H9 (cell line): ENCODE measurements around the gene PHF20. TPM values are rescaled to one million over a fixed set of nuclear protein-coding genes. Genes with fewer than 3 reads are reported as not detected.
"Not testable (repeated sequence)": the region's sequence is repeated elsewhere in the genome, so short reads cannot be mapped to it uniquely, and the experiment has no call there.

Experiments used
- DNase-seq: peaks from one replicate; pipeline ENCODE4 v3.0.0-alpha.2; 2017
- H2AFZ ChIP-seq: one replicate; pipeline ENCODE4 v1.6.1; 2013; ENCODE audit warnings: mild to moderate bottlenecking, low read length, control low read depth, moderate library complexity
- H2AK5ac ChIP-seq: 2 replicates; pipeline ENCODE4 v1.6.1; 2013; ENCODE audit warnings: low read length, control low read depth, mixed read lengths; ENCODE audit not compliant: insufficient read length
- H2BK120ac ChIP-seq: one replicate; pipeline ENCODE4 v1.6.1; 2013; ENCODE audit warnings: low read depth, mild to moderate bottlenecking, low read length, control low read depth, inconsistent platforms; ENCODE audit not compliant: poor library complexity, severe bottlenecking
- H2BK12ac ChIP-seq: 2 replicates; pipeline ENCODE4 v1.6.1; 2013; ENCODE audit warnings: low read length, control low read depth, mixed read lengths, low read depth; ENCODE audit not compliant: insufficient read length
- H2BK15ac ChIP-seq: 2 replicates; pipeline ENCODE4 v1.6.1; 2013; ENCODE audit warnings: low read depth, low read length, control low read depth
- H2BK20ac ChIP-seq: one replicate; pipeline ENCODE4 v1.6.1; 2013; ENCODE audit warnings: low read depth, mild to moderate bottlenecking, low read length, control low read depth, inconsistent platforms; ENCODE audit not compliant: poor library complexity, severe bottlenecking
- H2BK5ac ChIP-seq: 2 replicates; pipeline ENCODE4 v1.6.1; 2013; ENCODE audit warnings: low read length, control low read depth, mixed read lengths; ENCODE audit not compliant: insufficient read length
- H3K14ac ChIP-seq: 2 replicates; pipeline ENCODE4 v1.6.1; 2013; ENCODE audit warnings: low read length, control low read depth; ENCODE audit not compliant: insufficient read depth
- H3K18ac ChIP-seq: 2 replicates; pipeline ENCODE4 v1.6.1; 2013; ENCODE audit warnings: low read depth, mild to moderate bottlenecking, mixed read lengths, low read length, control low read depth; ENCODE audit not compliant: insufficient read length
- H3K23ac ChIP-seq: 2 replicates; pipeline ENCODE4 v1.6.1; 2013; ENCODE audit warnings: low read length, control low read depth, mixed read lengths, low read depth; ENCODE audit not compliant: insufficient read length
- H3K23me2 ChIP-seq: 2 replicates; pipeline ENCODE4 v1.6.1; 2013; ENCODE audit warnings: low read depth, mild to moderate bottlenecking, mixed read lengths, low read length, control low read depth; ENCODE audit not compliant: insufficient read length, poor library complexity, severe bottlenecking
- H3K27ac ChIP-seq: 2 replicates; pipeline ENCODE4 v1.5.1; 2013; ENCODE audit warnings: low read length, control low read depth, mixed read lengths, low read depth; ENCODE audit not compliant: insufficient read length
- H3K27me3 ChIP-seq: 2 replicates; pipeline ENCODE4 v1.6.1; 2013; ENCODE audit warnings: low read length, control low read depth, inconsistent platforms; ENCODE audit not compliant: insufficient read depth
- H3K4ac ChIP-seq: 2 replicates; pipeline ENCODE4 v1.6.1; 2013; ENCODE audit warnings: low read depth, mild to moderate bottlenecking, control low read depth, inconsistent platforms, low read length, moderate library complexity
- H3K4me1 ChIP-seq: 2 replicates; pipeline ENCODE4 v1.6.1; 2013; ENCODE audit warnings: low read length, control low read depth, inconsistent platforms; ENCODE audit not compliant: insufficient read depth
- H3K4me2 ChIP-seq: 2 replicates; pipeline ENCODE4 v1.6.1; 2013; ENCODE audit warnings: low read length, control low read depth, mixed read lengths; ENCODE audit not compliant: insufficient read length, insufficient read depth
- H3K56ac ChIP-seq: 2 replicates; pipeline ENCODE4 v1.6.1; 2013; ENCODE audit warnings: low read depth, mild to moderate bottlenecking, mixed read lengths, low read length, control low read depth; ENCODE audit not compliant: insufficient read length
- H3K79me1 ChIP-seq: 2 replicates; pipeline ENCODE4 v1.6.1; 2013; ENCODE audit warnings: low read depth, mild to moderate bottlenecking, moderate library complexity, low read length, control low read depth, inconsistent platforms; ENCODE audit not compliant: insufficient read depth, poor library complexity, severe bottlenecking
- H3K79me2 ChIP-seq: 2 replicates; pipeline ENCODE4 v1.6.1; 2013; ENCODE audit warnings: low read length, control low read depth, inconsistent platforms; ENCODE audit not compliant: insufficient read depth
- H3K9ac ChIP-seq: 2 replicates; pipeline ENCODE4 v1.6.1; 2013; ENCODE audit warnings: low read length, control low read depth, mixed read lengths; ENCODE audit not compliant: insufficient read length; ENCODE audit errors: extremely low read depth
- H3K9me3 ChIP-seq: one replicate; pipeline ENCODE4 v1.6.1; 2013; ENCODE audit warnings: low read depth, low read length, inconsistent platforms; ENCODE audit not compliant: control insufficient read depth
- H3T11ph ChIP-seq: one replicate; pipeline ENCODE4 v1.6.1; 2013; ENCODE audit warnings: mild to moderate bottlenecking, low read length, control low read depth, inconsistent platforms
- H4K20me1 ChIP-seq: one replicate; pipeline ENCODE4 v1.6.1; 2013; ENCODE audit not compliant: control insufficient read depth, insufficient read length, insufficient read depth
- H4K5ac ChIP-seq: 2 replicates; pipeline ENCODE4 v1.6.1; 2013; ENCODE audit warnings: low read depth, mild to moderate bottlenecking, mixed read lengths, low read length, control low read depth; ENCODE audit not compliant: insufficient read length
- H4K8ac ChIP-seq: replicated peaks from 2 replicates; pipeline ENCODE4 v1.6.1; 2013; ENCODE audit warnings: low read length, control low read depth, mixed read lengths, low read depth; ENCODE audit not compliant: insufficient read length
- H4K91ac ChIP-seq: 2 replicates; pipeline ENCODE4 v1.6.1; 2013; ENCODE audit warnings: low read depth, mild to moderate bottlenecking, moderate library complexity, mixed read lengths, low read length, control low read depth; ENCODE audit not compliant: insufficient read length
- H3K27ac Mint-ChIP-seq, 3 experiments: 2 replicates in 2 of 3; 3 replicates in 1 of 3; pipeline ENCODE4 v1.8.0; 2020 to 2021; ENCODE audit warnings: mixed read lengths in 3 of 3, mild to moderate bottlenecking in 1 of 3, moderate library complexity in 1 of 3
- H3K27me3 Mint-ChIP-seq: 2 replicates; pipeline ENCODE4 v1.8.0; 2021; ENCODE audit warnings: low read depth, mild to moderate bottlenecking, moderate library complexity, mixed read lengths
- H3K36me3 Mint-ChIP-seq, 3 experiments: 2 replicates in 2 of 3; 3 replicates in 1 of 3; pipeline ENCODE4 v1.8.0; 2020 to 2021; ENCODE audit warnings: low read depth in 3 of 3, mixed read lengths in 3 of 3; ENCODE audit not compliant: insufficient read depth in 1 of 3
- H3K4me1 Mint-ChIP-seq, 2 experiments: 2 replicates each; pipeline ENCODE4 v1.8.0; 2020; ENCODE audit warnings: mixed read lengths in 2 of 2
- H3K4me3 Mint-ChIP-seq, 2 experiments: 2 replicates in 1 of 2; 3 replicates in 1 of 2; pipeline ENCODE4 v1.8.0; 2020 to 2021; ENCODE audit warnings: mild to moderate bottlenecking in 2 of 2, mixed read lengths in 2 of 2, moderate library complexity in 1 of 2
- H3K9me3 Mint-ChIP-seq, 2 experiments: 2 replicates in 1 of 2; 3 replicates in 1 of 2; pipeline ENCODE4 v1.8.0; 2020; ENCODE audit warnings: mild to moderate bottlenecking in 2 of 2, mixed read lengths in 2 of 2, moderate library complexity in 1 of 2
- CTCF ChIP-seq: fragments of 200-600 bp; sonication (generic); conservative IDR thresholded peaks from 3 replicates; pipeline ENCODE4 v1.8.0; 2021; ENCODE audit warnings: antibody characterized with exemption, mild to moderate bottlenecking
- WGBS: extraction: QIAGEN DNeasy Blood & Tissue Kit; methylation state at CpG from one replicate; pipeline ENCODE4 v1.1.7; 2013; ENCODE audit warnings: missing lambda C conversion rate, low lambda C conversion rate, mixed read lengths; ENCODE audit not compliant: insufficient read length; ENCODE audit errors: extremely low coverage; 5-methylcytosine and 5-hydroxymethylcytosine counted together
- total RNA-seq: library from RNA; stranded (reverse); gene quantifications from 2 replicates; pipeline ENCODE4 v1.2.1, GENCODE V29; 2021

The PHF20 gene
- total RNA-seq, 1 experiment from 2014 or later = 50.3 TPM

GRCh38 chr20:35854713-35855348, 83.0 kb downstream of the PHF20 start:
- no peak overlapping the region for H3K4me3 Mint-ChIP-seq
- Histone ChIP-seq H2BK12ac (no peak overlapping the region), H3K27me3 (no peaks in the 10 kb centered on the region), H3K14ac (no peak overlapping the region), H3T11ph (no peak overlapping the region), H3K9me3 (no peaks in the 10 kb centered on the region), H3K79me2 (0 out of 2 replicates have a peak, but pooled peaks cover 3% of the 10 kb centered on the region), H4K5ac (no peak overlapping the region), H2AK5ac (no peak overlapping the region), H3K18ac (no peak overlapping the region), H3K56ac (no peak overlapping the region), H2BK120ac (no peak overlapping the region), H3K4ac (no peak overlapping the region), H4K8ac (no peak overlapping the region), H2BK15ac (no peak overlapping the region), H3K4me1 (no peaks in the 10 kb centered on the region), H3K4me2 (no peak overlapping the region), H3K23me2 (no peaks in the 10 kb centered on the region), H2BK20ac (no peak overlapping the region), H3K9ac (no peak overlapping the region), H3K23ac (no peak overlapping the region), H4K91ac (no peak overlapping the region), H3K27ac (no peak overlapping the region), H2BK5ac (no peak overlapping the region), H4K20me1 (no peaks in the 10 kb centered on the region), H3K79me1 (no peaks in the 10 kb centered on the region), H2AFZ (no peak overlapping the region)
- H3K4me1 Mint-ChIP-seq = peaks cover 9 to 12% of the 10 kb centered on the region in 2 experiments; a peak in 3 of 4 replicates
- H3K27ac Mint-ChIP-seq = peak overlapping the region in 2 of 3 experiments; percentile 81; a peak in 2 of 7 replicates
- H3K36me3 Mint-ChIP-seq = peaks cover 8 to 29% (median 11%) of the 10 kb centered on the region in 3 experiments; a peak in 6 of 7 replicates
- no peaks in the 10 kb centered on the region for H3K27me3 Mint-ChIP-seq
- no CpG with 5 or more reads among the region's 2 CpGs for WGBS
- DNase-seq = no peak
- no peak for TF ChIP-seq CTCF
- H3K9me3 Mint-ChIP-seq = no peaks in the 10 kb centered on the region

GRCh38 chr20:35855641-35856040, 83.8 kb downstream of the PHF20 start:
- Mint-ChIP-seq H3K27ac (peak overlapping the region in 2 of 3 experiments; percentile 8 to 76; a peak in 2 of 7 replicates), H3K4me1 (peaks cover 9 to 12% of the 10 kb centered on the region in 2 experiments; a peak in 3 of 4 replicates), H3K36me3 (peaks cover 8 to 29% (median 11%) of the 10 kb centered on the region in 3 experiments; a peak in 6 of 7 replicates)
- H4K20me1 ChIP-seq, H3K79me2 ChIP-seq, H3K23ac ChIP-seq, H4K5ac ChIP-seq, H3K9me3 ChIP-seq, H3K4ac ChIP-seq, H2BK12ac ChIP-seq, H2BK20ac ChIP-seq, H2AK5ac ChIP-seq, H3K27me3 Mint-ChIP-seq, H3K79me1 ChIP-seq, H3K4me2 ChIP-seq, H3K56ac ChIP-seq, H3K4me3 Mint-ChIP-seq, H3K18ac ChIP-seq, H2AFZ ChIP-seq, H4K91ac ChIP-seq, H3K4me1 ChIP-seq, H3K14ac ChIP-seq, DNase-seq, H2BK120ac ChIP-seq, H2BK15ac ChIP-seq, H3K9me3 Mint-ChIP-seq, H3T11ph ChIP-seq, H3K9ac ChIP-seq, H2BK5ac ChIP-seq, H3K23me2 ChIP-seq, H4K8ac ChIP-seq, H3K27ac ChIP-seq, H3K27me3 ChIP-seq: not testable (repeated sequence)
- no CpG with 5 or more reads among the region's 4 CpGs for WGBS
